Heart right ventricle (tissue), 16 donors: ENCODE data around the gene ESYT3. TPM values are rescaled to one million over a fixed set of nuclear protein-coding genes. Genes with fewer than 3 reads are reported as not detected.

Experiments used
- ATAC-seq, 8 donors: fragments of 200-7000 bp; cut with Tn5 transposase; one replicate each; pipeline ENCODE4 v1.9.1; 2020; ENCODE audit warnings: mild to moderate bottlenecking in 8 of 8, moderate library complexity in 8 of 8, moderate number of reproducible peaks in 1 of 8
- DNase-seq, 2 donors: peaks; one replicate each; pipeline ENCODE4 v3.0.0-alpha.2; 2020
- H3K27ac ChIP-seq, 10 donors: fragments of 200-600 bp; sonication (generic) in 2 of 10; one replicate each; pipeline versions ENCODE4 v1.5.0 to v1.8.0; 2020 to 2022; ENCODE audit warnings: mild to moderate bottlenecking in 3 of 10
- H3K27me3 ChIP-seq, 7 donors: fragments of 200-600 bp; one replicate each; pipeline ENCODE4 v1.8.0; 2021 to 2022; ENCODE audit warnings: mild to moderate bottlenecking in 2 of 7
- H3K36me3 ChIP-seq, 9 donors: fragments of 200-600 bp; sonication (generic) in 1 of 9; one replicate each; pipeline versions ENCODE4 v1.5.0 to v1.8.0; 2020 to 2022; ENCODE audit warnings: mild to moderate bottlenecking in 2 of 9
- H3K4me1 ChIP-seq, 9 donors: fragments of 200-600 bp; sonication (generic) in 1 of 9; one replicate each; pipeline versions ENCODE4 v1.5.0 to v1.8.0; 2020 to 2022; ENCODE audit warnings: mild to moderate bottlenecking in 4 of 9
- H3K4me3 ChIP-seq, 10 donors: fragments of 200-600 bp; sonication (generic) in 2 of 10; one replicate each; pipeline versions ENCODE4 v1.5.0 to v1.8.0; 2020 to 2022; ENCODE audit warnings: mild to moderate bottlenecking in 7 of 10, moderate library complexity in 2 of 10
- H3K9me3 ChIP-seq, 11 donors: fragments of 200-600 bp in 10 of 11; sonication (generic) in 2 of 11; one replicate each; pipeline versions ENCODE4 v1.5.0 to v1.8.0; 2013 to 2022; ENCODE audit warnings: mild to moderate bottlenecking in 2 of 11, control low read depth in 1 of 11, moderate library complexity in 1 of 11
- CTCF ChIP-seq, 9 donors: fragments of 200-600 bp; sonication (generic) in 2 of 9; IDR thresholded peaks; one replicate each; pipeline versions ENCODE4 v1.5.0 to v1.8.0; 2021 to 2022; ENCODE audit warnings: antibody characterized with exemption in 9 of 9, mild to moderate bottlenecking in 5 of 9, moderate library complexity in 1 of 9
- WGBS, 2 donors: extraction: QIAGEN DNeasy Blood & Tissue Kit; methylation state at CpG; one replicate each; pipeline ENCODE4 v1.1.7; 2013; ENCODE audit warnings: inconsistent platforms in 1 of 2; 5-methylcytosine and 5-hydroxymethylcytosine counted together
- intact Hi-C, 10 donors: fragments of 100-400 bp; cut with DNase I; formaldehyde crosslinking; loops; one replicate each; pipeline versions ENCODE4 v1.11.1 to v1.14.2; 2022
- polyA plus RNA-seq, 2 donors: library from polyadenylated mRNA; stranded (reverse); fragments of 200-250 nt; gene quantifications; one replicate each; pipeline ENCODE4 v1.2.3, GENCODE V29; 2013
- total RNA-seq, 10 donors: library from RNA; stranded (reverse); fragmentation: NEBNext Ultra II Directional in 3 of 10; extraction: Animal tissue kit (Norgen Biotek cat#: 25700) in 3 of 10; gene quantifications; one replicate each; pipeline versions ENCODE4 v1.2.1 to v1.2.4, GENCODE V29; 2021 to 2023
- donor health status: Arrhythmogenic right ventricular cardiomyopathy.
- donor health status: ischemic (EF 13 %, LVEDD 7.1; RV severe dilation, severe dysfunction).
- donor health status: healthy with polysubstance abuse.
- donor health status: DM: no; HTN: yes; CAD: no.
- donor health status: DM: no; HTN: no; CAD: no.
- donor health status: ischemic (EF 25% LVEDD 6.9; RV normal size, moderate dysfunction).
- donor health status: ischemic (EF 25% LVEDD 5.7; RV mildly dilated, moderate dysfunction).
- donor health status: healthy.
- donor health status: DM: yes; HTN: yes; CAD: no.
- donor health status: Ischemic cardiomyopathy.
- donor health status: ischemic (EF 35%, LVEDD 5.7; RV mildly dilated, moderate dysfunction).
- donor health status: nonischemic (EF 11% LVEDD 7.7; RV severe dilation, severe dysfunction).
- donor health status: DM: yes; HTN: yes; CAD: no.
- donor health status: PGD.
- donor health status: ischemic (EF 29% LVEDD 5.4; RV normal size, mild dysfunction).
- donor health status: nonischemic (EF 23%, LVEDD 6.1; RV moderate dilation, normal function).

ESYT3 gene
- total and polyA plus RNA-seq, 12 donors: 0.26 to 2.4 (median 1.1) TPM

- 44 to 65% methylated on average over 3 of the region's 3 CpGs for WGBS, 2 donors
These were observed 36.3 kb downstream of the ESYT3 start for GRCh38 chr3:138470687-138471086.

DNA sequence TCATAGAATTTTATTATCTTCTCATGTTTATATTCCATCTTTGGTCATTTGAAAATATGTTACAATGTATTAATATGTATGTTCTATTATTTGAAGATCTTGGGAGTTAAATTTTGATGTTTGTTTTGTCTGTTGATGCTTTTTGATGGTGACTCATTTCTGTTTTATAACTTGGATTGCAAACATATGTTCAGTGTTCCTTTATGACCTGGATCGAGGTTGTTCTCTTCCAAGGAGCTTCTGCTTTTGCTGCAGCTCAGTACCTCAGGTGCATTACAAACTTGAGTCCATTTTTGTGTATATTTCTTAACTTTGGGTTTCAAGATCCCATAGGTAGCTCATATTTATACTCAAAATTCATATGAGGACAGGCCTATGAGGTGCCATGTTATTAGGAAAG, 37.1 kb downstream of the ESYT3 start:
- intact Hi-C loops: loop anchor here in 2 of 10 donors (10.0 kb wide), 2 partner anchors 113 to 453 kb away; no protein-coding TSS in a partner anchor
- TF ChIP-seq CTCF (IDR thresholded peaks at IDR 0.05): no peak
- DNase-seq: no peak

More at GRCh38 chr3:138470687-138471086, 36.3 kb downstream of the ESYT3 start:
- H3K9me3 ChIP-seq: no peaks in the 10 kb centered on the region
- H3K36me3 ChIP-seq: no peaks in the 10 kb centered on the region
- H3K4me3 ChIP-seq: no peak overlapping the region
- no peaks in the 10 kb centered on the region for H3K27me3 ChIP-seq
- H3K4me1 ChIP-seq: peaks cover 0 to 31% (median 4%) of the 10 kb centered on the region in 9 donors
- DNase-seq: peak; percentile 31 to 76
- intact Hi-C loops: loop anchor here in 2 of 10 donors (10.0 kb wide), 2 partner anchors 114 to 454 kb away; no protein-coding TSS in a partner anchor
- peak; percentile 60 to 93 (median 88) for ATAC-seq
- TF ChIP-seq CTCF (IDR thresholded peaks at IDR 0.05): no peak
- peak overlapping the region in 2 of 10 donors; percentile 72 to 73 for H3K27ac ChIP-seq

GRCh38 chr3:138472141-138472825, 37.9 kb downstream of the ESYT3 start:
- no peaks in the 10 kb centered on the region for H3K27me3 ChIP-seq
- H3K9me3 ChIP-seq: no peaks in the 10 kb centered on the region
- DNase-seq (no peak), ATAC-seq (no peak)
- H3K27ac ChIP-seq: no peak overlapping the region
- 84 to 86% methylated on average over 8 of the region's 8 CpGs for WGBS, 2 donors
- H3K36me3 ChIP-seq: no peaks in the 10 kb centered on the region
- no peak overlapping the region for H3K4me3 ChIP-seq
- intact Hi-C loops: loop anchor here in 2 of 10 donors (10.0 kb wide), 2 partner anchors 113 to 453 kb away; no protein-coding TSS in a partner anchor
- no peak for TF ChIP-seq CTCF (IDR thresholded peaks at IDR 0.05)
- H3K4me1 ChIP-seq: peaks cover 0 to 33% (median 4%) of the 10 kb centered on the region in 9 donors

More for the DNA sequence above, 37.1 kb downstream of the ESYT3 start:
- Histone ChIP-seq H3K27ac (no peak overlapping the region), H3K4me1 (peaks cover 0 to 31% (median 4%) of the 10 kb centered on the region in 9 donors), H3K27me3 (no peaks in the 10 kb centered on the region), H3K4me3 (no peak overlapping the region), H3K9me3 (no peaks in the 10 kb centered on the region), H3K36me3 (no peaks in the 10 kb centered on the region)
- ATAC-seq: no peak
- WGBS, 2 donors: 94 to 95% methylated on average over 1 of the region's 1 CpG

DNA sequence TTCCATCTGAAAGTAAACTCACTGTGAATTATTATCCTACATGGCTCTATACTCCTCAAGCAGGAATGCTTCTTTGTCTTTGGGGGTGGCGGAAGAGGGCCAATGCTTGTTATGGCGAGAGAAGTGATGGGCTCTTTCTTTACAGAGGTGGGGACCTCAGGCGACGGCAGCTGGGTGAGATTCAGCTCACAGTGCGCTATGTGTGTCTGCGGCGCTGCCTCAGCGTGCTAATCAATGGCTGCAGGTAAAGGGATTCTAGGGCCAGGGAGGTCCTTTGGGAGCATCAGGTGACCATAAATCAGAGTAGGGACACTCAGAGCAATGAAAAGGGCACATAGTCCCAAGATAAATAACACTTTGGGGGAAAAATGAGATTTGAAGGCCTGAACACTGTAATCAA, 39.0 kb downstream of the ESYT3 start:
- H3K4me1 ChIP-seq: peaks cover 0 to 37% (median 4%) of the 10 kb centered on the region in 9 donors
- H3K27ac ChIP-seq: no peak overlapping the region
- no peaks in the 10 kb centered on the region for H3K36me3 ChIP-seq
- DNase-seq: no peak
- intact Hi-C loops: loop anchor here in 2 of 10 donors (10.0 kb wide), 2 partner anchors 111 to 451 kb away; no protein-coding TSS in a partner anchor
- TF ChIP-seq CTCF (IDR thresholded peaks at IDR 0.05): no peak
- no peaks in the 10 kb centered on the region for H3K27me3 ChIP-seq
- ATAC-seq: no peak
- no peaks in the 10 kb centered on the region for H3K9me3 ChIP-seq
- no peak overlapping the region for H3K4me3 ChIP-seq
- WGBS, 2 donors: 97 to 98% methylated on average over 8 of the region's 8 CpGs
